ENCODE data around the gene ATXN1.
"Not testable (repeated sequence)": the region's sequence is repeated elsewhere in the genome, so short reads cannot be mapped to it uniquely, and the experiment has no call there.

The ATXN1 gene

DNA sequence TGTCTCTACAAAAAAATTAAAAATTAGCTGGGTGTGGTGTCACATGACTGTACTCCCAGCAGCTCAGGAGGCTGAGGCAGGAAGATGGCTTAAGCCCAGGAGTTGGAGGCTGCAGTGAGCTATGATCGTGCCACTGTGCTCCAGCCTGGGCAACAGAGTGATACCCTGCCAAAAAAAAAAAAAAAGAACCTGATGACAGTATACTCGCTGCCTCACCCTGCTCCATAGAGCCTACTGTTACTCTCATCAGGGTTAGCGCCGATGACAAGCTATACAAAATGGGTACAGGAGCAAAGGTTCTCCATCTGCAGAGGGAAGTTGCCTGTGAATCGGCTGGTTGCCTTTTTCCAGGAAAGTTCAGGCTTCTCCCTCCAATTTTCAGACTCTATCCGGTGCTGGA is 469.5 kb downstream of the ATXN1 start:
- DNase-seq, result no peak

DNA sequence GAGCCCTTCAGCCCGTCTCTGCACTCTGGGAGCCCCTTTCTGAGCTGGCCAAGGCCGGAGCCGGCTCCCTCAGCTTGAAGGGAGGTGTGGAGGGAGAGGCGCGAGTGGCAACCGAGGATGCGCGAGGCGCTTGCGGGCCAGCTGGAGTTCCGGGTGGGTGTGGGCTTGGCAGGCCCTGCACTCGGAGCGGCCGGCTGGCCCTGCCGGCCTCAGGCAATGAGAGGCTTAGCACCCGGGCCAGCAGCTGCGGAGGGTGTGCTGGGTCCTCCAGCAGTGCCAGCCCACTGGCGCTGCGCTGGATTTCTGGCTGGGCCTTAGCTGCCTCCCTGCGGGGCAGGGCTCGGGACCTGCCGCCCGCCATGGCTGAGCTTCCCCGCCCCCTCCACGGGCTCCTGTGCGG is 473.1 kb downstream of the ATXN1 start:
- DNase-seq, result no peak

DNA sequence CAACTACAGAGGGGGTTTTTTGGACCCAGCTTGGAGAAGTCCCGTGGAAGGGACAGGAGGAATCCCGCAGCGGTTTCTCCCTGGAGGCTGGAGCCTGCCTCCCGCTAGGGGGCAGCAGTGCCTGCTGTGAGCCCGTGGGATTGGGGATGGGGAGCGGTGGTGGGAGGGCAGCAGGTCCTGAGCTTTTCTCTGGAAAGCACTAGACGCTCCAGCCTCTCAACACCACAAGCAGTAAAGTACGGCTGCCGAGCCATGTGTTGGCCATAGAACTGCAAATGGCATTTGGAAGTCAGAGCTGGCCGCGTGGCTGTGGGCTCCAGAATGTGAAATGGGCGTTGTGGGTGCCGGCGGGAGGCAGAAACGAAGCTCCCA is 475.1 kb downstream of the ATXN1 start:
- DNase-seq, result peak in 2 of 3 experiments; percentile 12 to 25

DNA sequence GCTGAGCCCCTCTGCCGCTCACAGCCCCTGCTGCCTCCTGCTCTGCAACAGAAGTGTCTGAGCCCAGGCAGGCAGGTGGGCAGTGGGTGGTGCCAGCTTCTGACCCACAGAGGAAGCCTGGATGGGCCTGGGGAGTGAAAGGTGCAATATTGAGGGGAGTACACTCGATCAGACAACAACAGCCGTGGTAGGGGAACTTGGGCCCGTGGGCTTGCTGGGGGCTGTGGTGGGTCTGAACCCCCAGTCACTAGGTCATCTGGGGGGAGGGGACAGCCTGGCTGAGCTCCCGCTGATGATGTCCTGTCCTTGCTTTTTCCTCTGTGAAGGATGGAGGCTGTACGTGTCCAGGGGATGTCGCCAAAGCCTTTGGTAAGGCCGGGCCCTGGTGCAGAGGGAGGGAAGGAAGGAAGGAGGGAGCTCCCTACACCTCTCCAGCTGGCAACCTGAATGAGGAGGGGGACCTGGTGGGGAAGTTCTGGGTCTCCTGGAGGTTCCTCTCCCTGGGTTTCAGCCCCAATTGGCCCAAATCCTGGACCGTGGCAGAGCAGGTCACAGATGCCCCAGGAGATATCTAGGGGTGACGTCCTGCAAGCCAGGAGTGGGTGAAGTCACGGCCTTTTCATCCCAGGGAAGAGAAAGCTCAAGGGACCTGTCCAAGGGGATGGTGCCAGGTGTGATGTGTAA is 475.7 kb downstream of the ATXN1 start:
- DNase-seq, result no peak

DNA sequence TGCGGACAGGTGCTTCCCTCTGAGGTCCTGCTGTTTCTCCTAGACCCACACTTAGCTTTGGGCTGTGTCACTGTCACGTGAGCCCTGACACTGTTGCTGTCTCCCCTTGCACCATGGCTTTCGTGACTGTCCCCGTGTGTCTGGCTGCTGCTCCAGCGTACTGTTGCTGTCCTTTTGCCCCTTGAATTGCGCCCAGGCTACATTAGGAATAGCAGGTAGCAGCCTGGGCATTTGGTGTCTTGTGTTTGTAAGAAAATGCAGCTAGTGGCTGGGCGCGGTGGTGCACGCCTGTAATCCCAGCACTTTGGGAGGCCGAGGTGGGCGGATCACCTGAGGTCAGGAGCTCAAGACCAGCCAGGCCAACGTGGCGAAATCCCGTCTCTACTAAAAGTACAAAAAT is 476.8 kb downstream of the ATXN1 start:
- no peak for DNase-seq

DNA sequence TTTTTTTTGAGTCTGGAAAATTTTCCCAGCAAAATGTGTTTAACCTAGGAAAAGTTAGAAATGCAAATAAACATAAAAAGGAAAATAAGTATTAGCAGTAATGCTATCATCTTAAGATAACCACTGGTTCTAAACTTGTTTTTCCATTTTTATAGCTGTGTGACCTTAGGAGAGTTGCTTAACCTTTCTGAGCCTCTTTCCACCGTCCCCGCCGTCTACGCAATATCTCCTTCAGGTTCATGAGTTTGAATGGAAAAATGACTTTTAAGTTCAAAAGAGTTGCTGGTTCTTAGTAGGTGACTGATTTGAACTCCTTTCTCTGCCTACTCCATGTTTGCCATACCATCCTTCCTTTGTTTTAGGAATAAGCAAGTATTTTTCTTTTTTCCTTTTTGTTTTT is 478.9 kb downstream of the ATXN1 start:
- DNase-seq, result no peak

DNA sequence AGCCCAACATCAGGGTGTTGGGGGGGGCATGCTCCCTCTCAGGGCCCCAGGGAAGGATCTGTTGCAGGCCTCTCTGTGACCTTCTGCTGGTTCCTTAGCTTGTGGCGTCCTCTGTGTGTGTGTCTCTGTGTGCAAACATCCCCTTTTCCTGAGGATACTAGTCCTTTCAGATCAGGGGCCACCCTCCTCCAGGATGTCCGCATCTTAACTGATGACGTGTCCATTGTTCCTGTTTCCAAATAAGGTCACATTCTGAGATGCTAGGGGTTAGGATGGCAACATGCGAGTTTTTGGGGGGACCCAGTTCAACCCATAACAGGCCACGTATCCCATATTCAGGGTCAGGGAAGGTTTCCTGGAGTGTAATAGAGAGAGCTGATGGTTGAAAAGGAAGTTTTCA is 482.0 kb downstream of the ATXN1 start:
- DNase-seq, result no peak

DNA sequence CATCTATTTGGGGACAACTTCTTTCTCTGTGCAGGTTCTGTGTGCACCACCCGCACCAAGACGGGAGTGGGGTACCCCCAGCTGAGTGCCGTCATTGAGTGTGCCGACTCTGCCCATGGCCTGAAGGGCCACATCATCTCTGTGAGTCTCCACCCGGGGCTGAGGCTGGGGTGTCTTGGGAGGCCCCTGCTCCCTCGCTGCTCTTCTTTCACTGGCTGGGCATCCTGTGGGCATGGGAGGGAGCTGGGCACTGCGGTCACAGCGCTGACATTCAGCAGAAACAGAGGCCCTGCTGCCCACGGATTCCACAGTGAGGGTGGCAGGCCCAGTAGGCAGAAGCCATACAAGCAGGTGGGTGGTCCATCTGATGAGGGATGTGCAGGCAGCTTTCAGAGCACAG is 482.5 kb downstream of the ATXN1 start:
- DNase-seq, result no peak

DNA sequence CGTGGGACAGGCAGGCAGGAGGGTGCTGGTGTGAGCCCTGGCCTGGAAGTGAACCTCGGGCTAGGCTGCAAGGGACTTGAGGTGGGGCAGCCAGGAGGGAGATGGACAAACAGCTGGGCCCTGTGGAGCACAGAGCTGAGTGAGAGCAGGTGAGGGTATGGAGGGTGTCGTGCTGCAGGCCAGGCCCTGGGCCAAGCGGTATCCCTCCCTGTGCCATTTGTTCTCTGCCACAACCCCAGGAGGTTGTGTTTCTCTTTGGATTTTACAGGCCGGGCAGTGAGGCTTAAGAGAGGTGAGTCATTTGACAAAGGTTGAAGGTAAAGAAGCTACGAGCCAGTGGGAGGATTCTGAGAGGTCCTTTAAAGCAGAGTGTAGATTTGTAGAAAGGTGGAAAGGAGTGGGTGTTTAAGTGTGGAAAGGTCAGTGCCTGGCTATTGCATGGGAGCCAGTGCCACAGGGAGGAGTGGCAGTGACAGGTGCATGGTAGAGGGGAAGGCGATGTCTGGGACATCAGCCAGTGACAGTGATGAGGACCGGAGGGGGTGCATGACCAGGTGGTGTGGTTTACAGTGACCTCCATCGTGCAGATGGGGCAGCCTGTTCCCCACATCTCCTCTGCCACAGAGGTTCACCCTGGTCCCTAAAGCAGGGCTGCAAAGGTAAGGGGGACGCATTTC is 483.1 kb downstream of the ATXN1 start:
- no peak for DNase-seq

DNA sequence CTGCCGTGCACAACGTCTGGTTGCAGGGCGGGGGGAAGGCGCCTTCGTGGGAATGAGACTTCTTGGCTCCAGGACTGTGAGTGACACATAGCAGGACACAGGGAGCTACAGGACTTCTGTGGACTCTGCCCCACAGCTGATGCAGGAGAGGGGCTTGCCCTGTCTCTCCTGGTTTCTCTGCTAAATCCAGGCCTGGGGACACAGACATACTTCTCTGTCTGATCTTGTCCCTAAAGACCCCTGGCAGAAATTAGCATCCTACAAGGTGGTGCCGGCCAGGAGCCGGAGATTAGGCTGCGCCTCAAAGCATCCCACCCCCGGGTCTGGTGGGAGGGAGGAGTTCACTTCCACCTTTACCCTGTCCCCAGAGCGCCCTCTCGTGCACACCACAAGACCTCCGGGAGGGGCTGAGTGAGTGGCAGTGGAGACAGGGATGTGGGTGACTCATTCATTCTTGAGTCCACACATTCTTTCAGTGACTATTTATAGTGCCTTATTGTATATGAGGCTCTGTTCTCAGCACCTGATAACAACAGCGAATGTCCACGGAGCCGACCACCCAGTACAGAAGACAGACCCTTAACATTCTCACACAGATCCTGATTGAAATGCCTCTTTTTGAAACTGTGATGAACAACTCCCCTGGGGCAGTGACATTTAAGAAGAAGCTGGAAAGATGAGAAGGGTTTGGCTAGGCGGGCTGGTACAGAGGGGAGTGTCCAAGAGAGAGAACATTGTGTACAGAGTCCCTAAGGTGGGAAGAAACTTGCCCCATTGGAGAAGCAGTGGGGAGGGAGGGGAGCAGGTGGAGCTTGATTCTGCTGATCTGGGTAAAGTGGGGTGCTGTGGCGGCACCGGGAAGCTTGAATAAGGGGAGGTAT is 483.9 kb downstream of the ATXN1 start:
- DNase-seq, result no peak

DNA sequence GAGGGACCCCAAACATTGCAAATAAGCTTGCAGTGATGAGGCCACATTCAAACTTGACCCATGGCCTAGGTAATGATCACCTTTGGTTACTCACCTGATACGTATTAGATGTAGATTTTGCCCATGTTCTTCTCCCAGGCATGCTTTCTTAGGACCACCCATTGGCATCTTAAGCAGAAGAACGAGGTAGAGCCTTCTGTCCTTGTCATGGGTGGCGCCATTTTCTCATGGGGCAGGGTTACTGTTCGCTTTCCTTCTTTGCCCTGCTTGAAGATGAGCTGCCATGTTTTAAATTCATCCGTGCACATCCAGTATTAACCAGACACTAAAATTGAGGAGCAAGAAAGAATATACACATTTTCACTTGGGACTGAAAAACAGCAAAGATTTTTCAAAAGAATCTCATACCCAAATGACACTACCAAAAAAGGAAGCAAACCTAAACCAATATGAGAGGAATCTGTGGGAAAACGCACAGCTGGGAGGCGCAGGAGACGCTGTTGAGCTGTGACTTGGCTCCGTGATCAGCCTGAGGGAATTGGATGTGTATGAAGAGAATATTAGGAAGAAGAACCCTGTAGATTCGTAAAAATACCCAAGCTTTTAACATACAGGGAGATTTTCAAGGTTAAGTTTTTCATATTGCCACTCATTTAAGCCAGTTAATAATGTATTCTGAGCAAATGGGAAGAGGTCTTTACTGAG is 486.2 kb downstream of the ATXN1 start:
- DNase-seq, result no peak

DNA sequence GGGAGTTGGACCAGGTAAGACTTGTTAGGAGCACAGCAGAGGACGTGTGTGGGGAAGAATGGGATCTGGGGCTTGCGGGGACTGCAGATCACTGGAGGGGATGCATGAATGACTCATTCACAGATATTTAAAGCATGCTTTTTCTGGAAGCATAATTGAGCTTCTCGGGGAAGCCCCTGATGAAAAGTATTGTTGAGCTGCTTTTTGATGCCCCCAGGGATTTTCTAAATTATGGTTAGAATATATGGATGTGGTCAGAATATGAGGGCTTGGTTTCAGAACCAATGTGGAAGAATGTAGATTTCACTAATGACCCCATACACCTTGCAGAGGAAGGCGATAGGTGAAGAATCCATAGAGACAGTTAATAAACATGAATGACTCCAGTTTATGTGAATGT is 486.8 kb downstream of the ATXN1 start:
- no peak for DNase-seq

DNA sequence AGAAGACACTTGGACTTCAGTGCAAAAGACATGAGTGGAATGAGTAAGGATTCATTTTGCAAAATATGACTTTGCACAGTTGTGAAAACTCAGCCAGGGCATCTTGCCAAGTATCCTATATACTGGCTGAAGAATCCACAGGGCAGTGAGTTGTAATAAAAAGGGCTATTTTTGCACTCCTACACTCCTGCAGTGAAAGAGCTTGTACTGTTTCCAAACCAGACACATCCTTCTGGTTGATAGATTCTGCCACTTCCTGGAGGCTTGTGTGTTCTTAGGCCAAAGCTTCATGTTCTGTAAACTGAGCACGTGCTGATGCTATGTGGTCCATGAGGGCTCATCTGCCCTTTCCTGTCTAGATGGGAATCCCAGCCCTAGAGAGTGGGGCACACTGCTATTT is 488.0 kb downstream of the ATXN1 start:
- DNase-seq, result no peak

DNA sequence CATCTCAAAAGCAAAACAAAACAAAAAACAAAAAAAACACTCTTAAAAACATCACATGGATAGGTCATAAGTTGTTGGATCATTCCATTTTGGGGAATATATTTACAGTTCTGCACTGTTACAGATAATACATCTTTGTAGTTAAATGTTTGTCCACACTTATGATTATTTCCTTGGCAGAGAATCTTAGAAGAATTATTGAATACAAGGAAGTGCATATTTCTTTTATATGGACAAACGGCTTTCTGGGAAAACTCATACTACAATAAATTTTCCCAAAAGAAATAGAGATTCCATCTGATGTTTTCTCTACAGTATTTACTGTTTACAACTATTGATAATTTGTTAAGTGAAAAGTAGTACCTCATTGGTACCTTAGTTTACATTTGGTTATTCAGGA is 489.1 kb downstream of the ATXN1 start:
- DNase-seq, result no peak

DNA sequence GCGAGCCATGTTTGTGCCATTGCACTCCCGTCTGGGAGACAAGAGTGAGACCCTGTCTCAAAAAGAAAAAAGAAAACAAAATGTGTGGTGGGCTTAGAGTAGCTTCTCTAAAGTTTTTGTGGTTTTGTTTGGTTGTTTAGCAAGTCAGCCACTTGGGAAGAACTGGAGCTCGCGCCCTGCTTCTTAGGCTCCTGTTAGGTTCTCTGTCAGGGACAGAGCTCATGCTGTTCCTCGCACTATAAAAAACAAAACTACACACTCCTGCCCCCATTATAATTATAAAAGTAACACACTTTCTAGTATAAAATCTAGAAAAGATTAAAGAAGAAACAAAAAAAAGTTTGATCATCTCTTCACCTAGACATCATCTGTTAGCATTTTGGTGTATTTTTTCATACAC is 489.8 kb downstream of the ATXN1 start:
- no peak for DNase-seq

DNA sequence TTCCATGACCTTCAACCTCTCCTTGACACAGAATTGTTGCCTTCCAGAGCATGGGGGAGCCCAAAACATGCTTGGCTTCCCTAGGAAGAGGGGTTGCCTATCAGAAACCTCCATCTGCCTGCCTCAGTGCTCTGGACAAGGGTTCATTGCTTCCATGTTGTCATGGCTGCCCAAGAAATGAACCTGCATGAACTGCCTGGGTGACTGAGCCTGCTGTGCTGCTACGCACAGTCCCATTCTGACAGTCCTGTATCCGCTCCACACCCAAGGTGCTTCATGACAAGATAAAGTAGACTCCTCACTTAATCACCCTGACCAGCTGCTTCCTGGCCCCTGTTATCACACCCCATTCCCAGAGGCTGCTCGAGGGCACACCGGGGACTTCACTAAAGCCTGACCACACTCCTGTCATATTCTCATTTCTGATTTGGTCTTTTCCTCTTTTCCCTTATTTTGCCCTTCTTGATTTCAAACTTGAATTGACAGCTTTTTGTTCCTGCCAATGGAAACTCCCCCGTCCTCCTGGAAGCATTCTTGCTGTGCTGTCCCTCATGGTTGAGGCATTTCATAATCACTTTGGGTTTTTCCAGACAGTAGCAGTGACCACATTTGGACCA is 491.0 kb downstream of the ATXN1 start:
- no peak for DNase-seq

DNA sequence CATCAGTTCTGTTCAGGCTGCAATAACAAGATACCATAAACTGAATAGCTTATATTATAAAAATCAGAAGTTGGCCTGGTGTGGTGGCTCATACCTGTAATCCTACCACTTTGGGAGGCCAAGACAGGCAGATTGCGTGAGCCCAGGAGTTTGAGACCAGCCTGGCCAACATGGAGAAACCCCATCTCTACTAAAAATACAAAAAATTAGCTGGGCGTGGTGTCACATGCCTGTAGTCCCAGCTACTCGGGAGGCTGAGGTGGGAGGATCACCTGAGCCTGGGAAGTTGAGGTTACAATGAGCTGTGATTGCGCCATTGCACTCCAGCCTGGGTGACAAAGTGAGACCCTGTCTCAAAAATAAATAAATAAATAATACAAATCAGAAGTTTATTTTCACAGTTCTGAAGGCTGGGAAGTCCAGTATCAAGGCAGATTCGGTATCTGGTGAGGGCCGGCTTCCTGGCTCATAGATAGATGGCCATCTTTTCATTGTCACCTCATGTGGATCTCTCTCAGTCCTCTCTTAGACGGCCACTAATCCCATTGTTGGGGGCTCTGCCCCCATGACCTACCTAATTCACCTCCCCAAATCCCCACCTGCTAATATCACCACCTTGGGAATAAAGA is 491.7 kb downstream of the ATXN1 start:
- DNase-seq, result not testable (repeated sequence)

DNA sequence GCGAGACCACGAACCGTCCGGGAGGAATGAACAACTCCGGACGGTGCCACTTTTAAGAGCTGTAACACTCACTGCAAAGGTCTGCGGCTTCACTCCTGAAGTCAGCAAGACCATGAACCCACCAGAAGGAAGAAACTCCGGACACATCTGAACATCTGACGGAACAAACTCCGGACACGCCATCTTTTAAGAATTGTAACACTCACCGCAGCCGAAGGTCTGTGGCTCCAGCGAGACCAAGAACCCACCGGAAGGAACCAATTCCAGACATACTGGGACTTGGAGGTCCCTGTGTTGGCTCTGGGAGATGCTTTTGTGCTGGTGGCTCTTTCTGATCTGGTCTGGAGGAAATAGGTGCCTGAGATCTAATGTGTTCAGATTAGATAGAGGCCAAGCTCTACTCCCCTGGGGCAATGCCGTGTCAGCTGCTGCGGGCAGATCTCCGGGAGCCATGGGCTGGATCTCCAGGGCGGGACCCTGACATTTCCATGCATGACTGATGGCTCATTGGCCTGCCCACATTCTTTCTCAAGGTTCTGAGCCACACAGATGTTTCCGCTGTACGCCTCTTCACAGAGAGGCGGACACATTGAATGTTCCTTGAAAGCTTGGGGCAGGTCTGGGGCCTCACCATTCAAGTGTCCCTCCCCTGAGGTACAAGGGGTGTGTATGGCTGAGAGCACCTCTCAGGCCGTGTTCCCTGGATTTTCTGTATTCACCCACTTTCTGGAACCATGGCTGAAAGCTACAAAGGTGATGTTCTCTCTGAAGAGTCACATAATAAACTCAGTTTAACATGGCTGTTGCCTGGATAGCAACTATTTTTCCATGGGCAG is 493.6 kb downstream of the ATXN1 start:
- DNase-seq, result no peak

DNA sequence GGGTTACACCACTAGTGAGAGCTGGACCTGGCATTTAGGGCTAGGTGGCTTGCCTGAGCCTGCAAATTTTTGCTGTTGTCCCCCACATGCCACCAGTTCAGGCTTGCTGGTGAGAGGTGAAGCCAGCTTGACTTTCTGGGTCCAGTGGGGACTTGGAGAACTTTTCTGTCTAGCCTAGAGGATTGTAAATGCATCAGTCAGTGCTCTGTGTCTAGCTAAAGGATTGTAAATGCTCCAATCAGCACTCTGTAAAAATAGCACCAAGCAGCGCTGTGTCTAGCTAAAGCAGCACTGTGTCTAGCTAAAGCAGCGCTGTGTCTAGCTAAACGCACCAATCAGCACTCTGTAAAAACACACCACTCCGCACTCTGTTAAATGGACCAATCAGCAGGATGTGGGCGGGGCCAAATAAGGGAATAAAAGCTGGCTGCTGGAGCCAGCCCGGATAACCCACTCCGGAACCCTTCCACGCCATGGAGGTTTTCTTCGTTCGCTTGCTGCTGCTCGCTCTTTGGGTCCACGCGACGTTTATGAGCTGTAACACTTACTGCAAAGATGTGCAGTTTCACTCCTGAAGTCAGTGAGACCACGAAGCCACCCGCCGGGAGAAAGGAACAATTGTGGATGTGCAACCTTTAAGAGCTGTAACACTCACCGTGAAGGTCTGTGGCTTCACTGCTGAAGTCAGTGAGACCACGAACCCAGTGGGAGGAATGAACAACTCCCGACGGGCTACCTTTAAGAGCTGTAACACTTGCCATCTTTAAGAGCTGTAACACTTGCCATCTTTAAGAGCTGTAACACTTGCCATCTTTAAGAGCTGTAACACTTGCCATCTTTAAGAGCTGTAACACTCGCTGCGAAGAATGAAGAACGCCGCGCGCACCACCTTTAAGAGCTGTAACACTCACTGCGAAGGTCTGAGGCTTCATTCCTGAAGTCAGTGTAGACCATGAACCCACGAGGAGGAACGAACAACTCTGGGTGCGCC is 495.6 kb downstream of the ATXN1 start:
- no peak for DNase-seq

DNA sequence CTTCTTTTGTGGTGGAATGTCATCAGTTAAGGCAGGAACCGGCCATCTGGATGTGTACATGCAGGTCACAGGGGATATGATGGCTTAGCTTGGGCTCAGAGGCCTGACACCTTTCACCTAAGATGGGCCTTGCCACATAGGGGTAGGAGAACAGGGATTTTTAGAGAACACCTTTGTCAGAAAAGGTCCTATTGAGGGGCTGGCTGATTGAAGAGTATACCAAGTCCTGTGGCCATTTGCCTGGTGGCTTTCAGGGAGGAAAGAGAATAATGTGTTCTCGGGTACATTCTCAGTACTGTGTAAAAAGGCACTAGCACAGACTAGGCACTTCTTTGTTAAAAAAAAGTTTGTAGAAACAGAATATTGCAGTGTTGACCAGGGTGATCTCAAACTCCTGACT is 496.5 kb downstream of the ATXN1 start:
- DNase-seq, result no peak
